B cell (primary cell): ENCODE results near the gene CHD9. TPM values are rescaled to one million over a fixed set of nuclear protein-coding genes. Genes with fewer than 3 reads are reported as not detected.
"Not testable (repeated sequence)": the region's sequence is repeated elsewhere in the genome, so short reads cannot be mapped to it uniquely, and the experiment has no call there.

Source experiments
- ATAC-seq: fragments of 200-7000 bp; cut with Tn5 transposase; one replicate; pipeline ENCODE4 v1.10.0; 2021; ENCODE audit warnings: low read depth, mild to moderate bottlenecking, moderate number of reproducible peaks, moderate library complexity
- CTCF ChIA-PET: fragments of 350-600 bp; sonication (Branson Sonifier 250); formaldehyde crosslinking; loops from one replicate; lab custom pipeline; 2021; ENCODE audit warnings: antibody characterized with exemption, inconsistent platforms; lab: Charles Lee
- POLR2A ChIA-PET: fragments of 350-600 bp; sonication (Branson Sonifier 250); formaldehyde crosslinking; loops from one replicate; lab custom pipeline; 2021; ENCODE audit warnings: antibody characterized with exemption; lab: Charles Lee
- DNase-seq: peaks from one replicate; pipeline ENCODE4 v3.0.0; 2013
- H2AFZ ChIP-seq: 2 replicates; pipeline ENCODE4 v1.6.1; 2012; ENCODE audit warnings: mild to moderate bottlenecking, low read depth, low read length; ENCODE audit not compliant: insufficient read depth, poor library complexity, severe bottlenecking
- H3K27ac ChIP-seq, 2 donors: 1 replicate in 1 of 2; 2 replicates in 1 of 2; pipeline ENCODE4 v1.5.1; 2012 to 2013; ENCODE audit warnings: low read length in 2 of 2, mild to moderate bottlenecking in 2 of 2, moderate library complexity in 1 of 2
- H3K27me3 ChIP-seq, 4 experiments: fragments of 200-600 bp in 1 of 4; sonication (generic) in 1 of 4; replicated peaks in 1 of 4; 1 replicate in 2 of 4; 2 replicates in 2 of 4; pipeline versions ENCODE4 v1.6.1 to v1.7.0; 2013 to 2016; ENCODE audit warnings: low read length in 3 of 4, mild to moderate bottlenecking in 2 of 4, mixed read lengths in 1 of 4, moderate library complexity in 1 of 4; ENCODE audit not compliant: insufficient read depth in 4 of 4, control insufficient read depth in 3 of 4; ENCODE audit errors: control extremely low read depth in 1 of 4
- H3K36me3 ChIP-seq, 2 experiments: replicated peaks in 1 of 2; 1 replicate in 1 of 2; 2 replicates in 1 of 2; pipeline versions ENCODE4 v1.6.1 to v1.7.1; 2013; ENCODE audit warnings: low read length in 1 of 2; ENCODE audit not compliant: insufficient read depth in 2 of 2, control insufficient read depth in 1 of 2; ENCODE audit errors: control extremely low read depth in 1 of 2, extremely low read depth in 1 of 2
- H3K4me1 ChIP-seq, 2 donors: fragments of 200-600 bp in 1 of 2; sonication (generic) in 1 of 2; 1 replicate in 1 of 2; 2 replicates in 1 of 2; pipeline versions ENCODE4 v1.5.1 to v1.6.1; 2013 to 2017; ENCODE audit warnings: low read length in 2 of 2; ENCODE audit not compliant: control insufficient read depth in 2 of 2, insufficient read depth in 2 of 2
- H3K4me2 ChIP-seq: replicated peaks from 2 replicates; pipeline ENCODE3; 2012; ENCODE audit warnings: mild to moderate bottlenecking, low read depth, low read length; ENCODE audit not compliant: poor library complexity, severe bottlenecking
- H3K4me3 ChIP-seq, 5 experiments: fragments of 200-600 bp in 1 of 5; sonication (generic) in 1 of 5; 1 replicate in 3 of 5; 2 replicates in 2 of 5; pipeline versions ENCODE4 v1.5.1 to v1.7.0; 2011 to 2016; ENCODE audit warnings: low read length in 4 of 5, mild to moderate bottlenecking in 4 of 5, low read depth in 2 of 5, control low read depth in 1 of 5, moderate library complexity in 1 of 5; ENCODE audit not compliant: insufficient read depth in 1 of 5; ENCODE audit errors: control extremely low read depth in 1 of 5, extremely low read depth in 1 of 5
- H3K79me2 ChIP-seq: fragments of 200-600 bp; sonication (generic); one replicate; pipeline ENCODE4 v1.6.0; 2016; ENCODE audit warnings: low read length; ENCODE audit not compliant: control insufficient read depth, insufficient read depth
- H3K9ac ChIP-seq: fragments of 200-600 bp; sonication (generic); 2 replicates; pipeline ENCODE4 v1.6.1; 2017; ENCODE audit warnings: mild to moderate bottlenecking, low read length, moderate library complexity
- H3K9me3 ChIP-seq, 3 donors: one replicate each; pipeline versions ENCODE4 v1.6.1 to v1.7.1; 2013; ENCODE audit warnings: low read length in 2 of 3; ENCODE audit not compliant: control insufficient read depth in 2 of 3, insufficient read depth in 1 of 3; ENCODE audit errors: control extremely low read depth in 1 of 3
- H4K20me1 ChIP-seq: 2 replicates; pipeline ENCODE4 v1.6.0; 2012; ENCODE audit warnings: mild to moderate bottlenecking, low read length; ENCODE audit not compliant: insufficient read depth, control insufficient read depth, poor library complexity, severe bottlenecking
- H3K27ac Mint-ChIP-seq: one replicate; pipeline ENCODE4 v1.8.0; 2021; ENCODE audit warnings: mixed read lengths
- H3K27me3 Mint-ChIP-seq: one replicate; pipeline ENCODE4 v1.8.0; 2021; ENCODE audit warnings: mixed read lengths
- H3K4me1 Mint-ChIP-seq: one replicate; pipeline ENCODE4 v1.8.0; 2021; ENCODE audit warnings: mixed read lengths
- H3K4me3 Mint-ChIP-seq: one replicate; pipeline ENCODE4 v1.8.0; 2021; ENCODE audit warnings: mixed read lengths
- H3K9me3 Mint-ChIP-seq: one replicate; pipeline ENCODE4 v1.8.0; 2022; ENCODE audit warnings: mixed read lengths; ENCODE audit not compliant: insufficient read depth
- CTCF ChIP-seq: fragments of 200-600 bp; IDR thresholded peaks from one replicate; pipeline ENCODE4 v1.8.0; 2022; ENCODE audit warnings: antibody characterized with exemption, mild to moderate bottlenecking
- EZH2 ChIP-seq: IDR thresholded peaks from 2 replicates; pipeline ENCODE4 v1.6.1; 2012; ENCODE audit warnings: borderline replicate concordance, low read depth, mild to moderate bottlenecking, moderate library complexity, low read length; ENCODE audit not compliant: insufficient read depth, poor library complexity, severe bottlenecking
- WGBS: methylation state at CpG from one replicate; pipeline ENCODE4 v1.1.5; 2013; ENCODE audit warnings: missing lambda C conversion rate; ENCODE audit not compliant: insufficient coverage; 5-methylcytosine and 5-hydroxymethylcytosine counted together
- intact Hi-C: fragments of 100-400 bp; cut with micrococcal nuclease; formaldehyde crosslinking; loops from one replicate; pipeline ENCODE4 v1.10.0; 2022
- polyA plus RNA-seq: library from polyadenylated mRNA; depleted of rRNA; stranded (reverse); fragments of >200 nt; gene quantifications from 2 replicates; pipeline ENCODE4 v1.2.3, GENCODE V29; 2012
- total RNA-seq, 2 donors: library from RNA; stranded (reverse); fragments of 120-200 nt in 1 of 2; gene quantifications; 1 replicate in 1 of 2; 2 replicates in 1 of 2; pipeline versions ENCODE4 v1.2.3 to v1.2.4, GENCODE V29; 2013 to 2022

Gene CHD9
- total and polyA plus RNA-seq, 2 donors (not counting 1 experiment from before 2014, with no cell fraction given), result 12.2 to 102 TPM

GRCh38 chr16:53266156-53266555, 211.4 kb downstream of the CHD9 start:
- CTCF ChIA-PET, result no interaction called here
- H3K27ac Mint-ChIP-seq, result no peak overlapping the region
- no peak for TF ChIP-seq EZH2
- TF ChIP-seq CTCF, result no peak

GRCh38 chr16:53278498-53278897, 223.7 kb downstream of the CHD9 start:
- CTCF ChIA-PET, H3K27me3 ChIP-seq, H3K4me2 ChIP-seq, H3K27ac Mint-ChIP-seq, H2AFZ ChIP-seq, H3K9me3 ChIP-seq, H3K9me3 Mint-ChIP-seq, H3K4me1 ChIP-seq, intact Hi-C loops, POLR2A ChIA-PET, H3K79me2 ChIP-seq, DNase-seq, H4K20me1 ChIP-seq, H3K4me3 Mint-ChIP-seq, H3K27me3 Mint-ChIP-seq, H3K9ac ChIP-seq, ATAC-seq, H3K4me1 Mint-ChIP-seq, H3K4me3 ChIP-seq, H3K27ac ChIP-seq: not testable (repeated sequence)
- no CpG with 5 or more reads among the region's 2 CpGs for WGBS
- H3K36me3 ChIP-seq, result peaks cover 24 to 66% of the 10 kb centered on the region in 2 experiments

More at GRCh38 chr16:53266156-53266555, 211.4 kb downstream of the CHD9 start:
- Histone ChIP-seq H4K20me1 (no peaks in the 10 kb centered on the region), H3K27ac (no peak overlapping the region), H2AFZ (no peak overlapping the region), H3K9me3 (no peaks in the 10 kb centered on the region), H3K79me2 (no peaks in the 10 kb centered on the region), H3K27me3 (no peaks in the 10 kb centered on the region), H3K36me3 (peaks cover 5 to 58% of the 10 kb centered on the region in 2 experiments), H3K4me3 (no peak overlapping the region), H3K4me1 (no peaks in the 10 kb centered on the region), H3K4me2 (no peak overlapping the region), H3K9ac (no peak overlapping the region)
- H3K4me3 Mint-ChIP-seq, result no peak overlapping the region
- H3K4me1 Mint-ChIP-seq, result no peaks in the 10 kb centered on the region
- no peak for ATAC-seq
- POLR2A ChIA-PET, result no interaction called here
- intact Hi-C loops, result no loop called here
- no peaks in the 10 kb centered on the region for H3K9me3 Mint-ChIP-seq
- no peak for DNase-seq
- H3K27me3 Mint-ChIP-seq, result no peaks in the 10 kb centered on the region
